HG03378 (cell line): ENCODE data around the gene COL20A1.

Source experiments
- ATAC-seq: cut with Tn5 transposase; IDR thresholded peaks from one replicate; pipeline ENCODE4 v1.9.1; 2021; ENCODE audit warnings: mild to moderate bottlenecking, moderate library complexity; ENCODE audit not compliant: unreplicated experiment

The COL20A1 gene

GRCh38 chr20:63277466-63278272 lies 15.3 kb upstream of the COL20A1 start:
- no peak for ATAC-seq

- ATAC-seq, result no peak
Observed at GRCh38 chr20:63278661-63279060, 14.3 kb upstream of the COL20A1 start.

- ATAC-seq, result no peak
Observed at GRCh38 chr20:63279931-63280330, 13.1 kb upstream of the COL20A1 start.

GRCh38 chr20:63280371-63280770 lies 12.6 kb upstream of the COL20A1 start:
- no peak for ATAC-seq

- no peak for ATAC-seq
Observed at GRCh38 chr20:63280929-63281545, 11.9 kb upstream of the COL20A1 start.

GRCh38 chr20:63281742-63282665 lies 11.0 kb upstream of the COL20A1 start:
- no peak for ATAC-seq

GRCh38 chr20:63282946-63283345 lies 10.0 kb upstream of the COL20A1 start:
- ATAC-seq, result no peak

GRCh38 chr20:63283397-63284082 lies 9.4 kb upstream of the COL20A1 start:
- ATAC-seq, result no peak

- no peak for ATAC-seq
Observed at GRCh38 chr20:63284083-63284440, 8.9 kb upstream of the COL20A1 start.

GRCh38 chr20:63284544-63284949 lies 8.4 kb upstream of the COL20A1 start:
- ATAC-seq, result no peak

GRCh38 chr20:63284981-63285524 lies 7.9 kb upstream of the COL20A1 start:
- ATAC-seq, result no peak

GRCh38 chr20:63285636-63286615 lies 7.1 kb upstream of the COL20A1 start:
- ATAC-seq, result no peak

- ATAC-seq, result no peak
Observed at GRCh38 chr20:63286781-63287696, 5.9 kb upstream of the COL20A1 start.

- ATAC-seq, result no peak
Observed at GRCh38 chr20:63287697-63288580, 5.0 kb upstream of the COL20A1 start.

GRCh38 chr20:63288581-63289251 lies 4.3 kb upstream of the COL20A1 start:
- no peak for ATAC-seq

- no peak for ATAC-seq
Observed at GRCh38 chr20:63289311-63290135, 3.5 kb upstream of the COL20A1 start.
